Measurements from ENCODE around the gene ADAMTS2.

Gene ADAMTS2

DNA sequence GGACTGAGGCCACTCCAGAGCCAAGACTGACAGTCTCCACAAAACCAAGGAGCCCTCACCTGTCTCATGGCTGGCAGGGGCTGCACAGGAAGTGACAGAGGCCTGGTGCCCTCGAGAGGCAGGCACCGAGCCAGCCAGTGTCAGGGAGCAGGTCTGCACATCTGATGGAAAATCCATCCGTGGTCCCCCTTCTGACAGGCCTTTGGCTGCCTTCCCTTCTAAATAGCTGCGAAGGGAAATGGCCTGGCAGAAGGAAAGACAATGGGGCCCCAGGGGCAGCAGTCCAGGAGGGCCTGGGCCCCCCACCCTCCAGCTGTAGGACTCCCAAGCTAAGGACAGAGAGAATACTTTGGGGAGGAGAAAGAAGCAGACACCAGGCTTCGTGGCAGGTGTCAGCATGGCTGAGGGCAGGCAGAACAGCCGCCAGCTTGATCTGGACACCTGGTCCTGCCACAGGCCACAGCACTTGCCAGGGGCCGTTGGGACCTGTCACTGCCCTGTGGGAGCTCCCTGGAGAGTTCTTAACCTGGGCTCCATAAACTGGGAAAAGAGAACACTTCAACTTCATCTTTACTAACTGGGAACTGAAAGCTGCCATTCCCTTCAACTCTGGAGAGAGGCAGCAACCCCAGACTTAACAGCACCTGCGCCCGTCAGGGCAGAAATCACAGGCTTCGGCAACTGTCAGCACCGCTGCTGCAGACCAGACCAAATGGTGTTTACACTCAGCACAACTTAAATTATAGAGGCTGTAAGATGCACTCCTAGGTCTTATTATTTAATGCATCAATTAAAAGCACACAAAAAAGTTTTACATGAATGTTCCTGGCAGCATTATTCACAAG, 22.0 kb downstream of the ADAMTS2 start:
- no peak overlapping the region for H3K4me3 ChIP-seq (ENCODE audit: low read depth, low read length)
- TF ChIP-seq CTCF (IDR thresholded peaks at IDR 0.05; ENCODE audit: borderline replicate concordance, insufficient read depth, low read depth, low read length), result no peak

- H3K4me3 ChIP-seq (ENCODE audit: low read depth, low read length), result no peak overlapping the region
- no peak for TF ChIP-seq CTCF (IDR thresholded peaks at IDR 0.05; ENCODE audit: borderline replicate concordance, insufficient read depth, low read depth, low read length)
Observed at GRCh38 chr5:179322071-179323025, 22.9 kb downstream of the ADAMTS2 start.

GRCh38 chr5:179321206-179321987, 23.9 kb downstream of the ADAMTS2 start:
- TF ChIP-seq CTCF (IDR thresholded peaks at IDR 0.05; ENCODE audit: borderline replicate concordance, insufficient read depth, low read depth, low read length), result no peak
- H3K4me3 ChIP-seq (ENCODE audit: low read depth, low read length), result no peak overlapping the region

GRCh38 chr5:179319741-179320281, 25.4 kb downstream of the ADAMTS2 start:
- no peak for TF ChIP-seq CTCF (IDR thresholded peaks at IDR 0.05; ENCODE audit: borderline replicate concordance, insufficient read depth, low read depth, low read length)
- H3K4me3 ChIP-seq (ENCODE audit: low read depth, low read length), result no peak overlapping the region

DNA sequence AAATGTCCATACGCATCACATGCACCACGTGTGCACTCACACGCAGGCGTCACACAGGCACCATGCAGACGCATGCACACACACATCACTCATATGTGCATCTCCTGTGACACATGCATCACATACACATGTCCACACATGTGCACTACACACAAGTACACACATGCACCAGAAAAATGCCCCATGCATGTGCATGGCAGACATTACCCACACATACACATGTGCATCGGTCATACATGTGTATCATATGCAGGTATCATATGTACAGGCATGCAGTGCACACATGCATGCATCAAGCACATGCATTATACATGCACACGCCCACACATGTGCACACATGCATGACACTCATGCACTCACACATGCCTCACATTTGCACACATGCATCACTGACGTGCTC, 26.1 kb downstream of the ADAMTS2 start:
- H3K4me3 ChIP-seq (ENCODE audit: low read depth, low read length), result no peak overlapping the region
- TF ChIP-seq CTCF (IDR thresholded peaks at IDR 0.05; ENCODE audit: borderline replicate concordance, insufficient read depth, low read depth, low read length), result no peak

- TF ChIP-seq CTCF (IDR thresholded peaks at IDR 0.05; ENCODE audit: borderline replicate concordance, insufficient read depth, low read depth, low read length), result no peak
- H3K4me3 ChIP-seq (ENCODE audit: low read depth, low read length), result no peak overlapping the region
Observed at GRCh38 chr5:179318221-179318955, 26.9 kb downstream of the ADAMTS2 start.
